Cardiac septum (tissue), 1 donor: ENCODE measurements around the gene TPM1. TPM values are rescaled to one million over a fixed set of nuclear protein-coding genes. Genes with fewer than 3 reads are reported as not detected.

Experiments
- DNase-seq: peaks from one replicate; pipeline ENCODE4 v3.0.0-alpha.2; 2020; ENCODE audit warnings: low spot score
- intact Hi-C: fragments of 100-400 bp; cut with DNase I; formaldehyde crosslinking; loops from one replicate; pipeline ENCODE4 v1.14.0; 2022
- total RNA-seq: library from RNA; stranded (reverse); fragmentation: NEBNext Ultra II Directional; extraction: Animal tissue kit (Norgen Biotek cat#: 25700); gene quantifications from one replicate; pipeline ENCODE4 v1.2.1, GENCODE V29; 2021
- donor health status: DM: no; HTN: no; CAD: no.

The TPM1 gene
- total RNA-seq, 1 donor from 2014 or later, result 14,297 TPM

GRCh38 chr15:63037976-63038720, 4.4 kb upstream of the TPM1 start:
- no peak for DNase-seq
- intact Hi-C loops, result no loop called here

- no peak for DNase-seq
- intact Hi-C loops, result no loop called here
These were observed 3.4 kb upstream of the TPM1 start for GRCh38 chr15:63038926-63039673.

DNA sequence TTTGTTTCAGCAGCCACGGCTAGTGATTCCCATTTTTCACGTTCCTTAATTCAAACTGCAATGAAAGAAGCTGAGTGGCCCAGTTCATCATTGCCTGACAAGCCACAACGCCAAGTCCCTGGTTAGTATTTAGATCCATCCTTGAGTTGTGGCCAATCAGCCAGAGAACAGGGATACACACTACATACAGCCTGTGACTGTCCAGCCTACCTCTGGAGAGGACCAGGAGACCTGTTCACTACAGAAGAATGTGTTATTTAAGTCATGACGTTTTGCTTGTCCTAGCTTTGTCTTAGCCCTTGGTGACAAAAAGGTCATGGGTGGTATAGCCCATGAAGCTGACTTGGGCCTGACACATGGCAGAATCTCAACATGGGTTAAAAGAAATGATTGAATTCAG, 2.7 kb upstream of the TPM1 start:
- intact Hi-C loops, result loop anchor here (2.0 to 10.0 kb wide), 4 partner anchors 43 to 235 kb away; partner anchors contain the start of gene APH1B
- no peak for DNase-seq

GRCh38 chr15:63040509-63040908, 2.0 kb upstream of the TPM1 start:
- intact Hi-C loops, result loop anchor here (2.0 to 10.0 kb wide), 4 partner anchors 43 to 234 kb away; partner anchors contain the start of gene APH1B
- DNase-seq, result no peak

- DNase-seq, result no peak
- intact Hi-C loops, result loop anchor here (2.0 to 10.0 kb wide), 4 partner anchors 44 to 234 kb away; partner anchors contain the start of gene APH1B
These were observed 1.6 kb upstream of the TPM1 start for GRCh38 chr15:63040954-63041353.

GRCh38 chr15:63041402-63041973, 1.1 kb upstream of the TPM1 start:
- intact Hi-C loops, result loop anchor here (2.0 to 10.0 kb wide), 4 partner anchors 44 to 233 kb away; partner anchors contain the start of gene APH1B
- no peak for DNase-seq

- DNase-seq, result no peak
- intact Hi-C loops, result loop anchor here (2.0 to 10.0 kb wide), 5 partner anchors 46 to 260 kb away; partner anchors contain the start of gene APH1B
These were observed 359 bp downstream of the TPM1 start for GRCh38 chr15:63042877-63043334.

- intact Hi-C loops, result loop anchor here (2.0 to 10.0 kb wide), 5 partner anchors 46 to 261 kb away; partner anchors contain the start of gene APH1B
- DNase-seq, result peak; percentile 79
These were observed 959 bp downstream of the TPM1 start for GRCh38 chr15:63043335-63044076.

DNA sequence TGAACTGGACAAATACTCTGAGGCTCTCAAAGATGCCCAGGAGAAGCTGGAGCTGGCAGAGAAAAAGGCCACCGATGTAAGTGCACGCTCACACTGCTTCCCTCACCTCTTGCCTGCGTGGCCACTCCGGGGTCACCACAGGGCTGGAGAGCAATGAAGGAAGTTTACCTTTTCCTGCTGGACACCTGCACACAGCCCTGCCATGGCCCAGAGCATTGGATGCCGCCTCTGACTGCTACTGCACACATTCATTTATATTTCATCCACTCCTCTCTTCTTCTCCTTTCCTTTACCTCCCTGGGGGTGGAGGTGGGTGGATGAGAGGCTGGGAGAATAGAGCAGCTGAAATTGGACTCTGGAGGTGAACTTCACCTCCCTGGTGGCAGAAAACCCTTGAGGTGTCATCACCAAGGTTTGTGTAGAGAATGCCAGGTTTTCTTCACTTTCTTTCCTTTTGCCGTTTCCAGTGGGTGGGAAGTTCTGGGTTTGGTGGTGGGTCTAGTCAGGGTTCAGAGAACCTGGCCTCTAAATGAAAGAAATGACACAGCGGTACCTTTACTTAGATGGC, 1.6 kb downstream of the TPM1 start:
- intact Hi-C loops, result loop anchor here (5.0 to 10.0 kb wide), 3 partner anchors 47 to 231 kb away; partner anchors contain the start of gene APH1B
- DNase-seq, result no peak

DNA sequence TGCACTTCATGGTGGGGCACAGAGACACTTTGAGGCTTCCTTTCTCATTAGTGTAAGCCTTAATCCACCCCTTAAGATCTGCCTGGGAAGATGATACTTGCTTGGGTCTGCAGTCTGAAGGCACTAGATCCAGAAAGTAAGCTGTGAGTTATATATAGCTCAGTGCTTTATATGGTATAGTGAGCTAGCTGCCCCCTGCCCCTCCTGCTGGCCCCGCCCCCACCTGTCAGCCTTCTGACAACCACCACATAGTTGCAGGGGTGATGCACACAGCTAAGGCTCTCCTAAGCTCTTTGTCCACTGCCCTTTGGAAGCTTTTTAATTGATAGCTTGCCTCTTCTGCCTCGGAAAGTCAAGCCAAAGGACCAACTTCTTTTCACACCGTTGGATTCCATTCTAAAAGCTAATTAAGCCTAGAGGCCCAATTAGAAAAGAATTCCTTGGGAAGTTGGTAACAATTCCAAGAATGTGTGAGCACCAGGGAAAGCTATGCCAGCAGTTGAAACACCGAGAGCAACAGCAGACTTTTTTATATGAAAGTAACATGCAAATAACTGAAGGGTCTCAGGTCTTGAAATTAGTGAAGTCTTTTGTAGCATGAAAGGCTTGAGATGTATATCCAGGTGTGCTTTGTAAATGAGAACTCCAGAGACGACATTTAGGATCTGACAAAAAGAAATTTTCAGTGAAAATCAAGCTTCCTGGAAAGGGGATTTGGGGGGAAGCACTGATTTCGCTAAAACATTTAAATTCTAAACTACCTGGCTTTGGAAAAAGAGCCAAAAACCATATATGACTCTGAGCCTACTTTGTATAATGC, 2.3 kb downstream of the TPM1 start:
- no peak for DNase-seq
- intact Hi-C loops, result loop anchor here (5.0 to 10.0 kb wide), 3 partner anchors 48 to 230 kb away; partner anchors contain the start of gene APH1B

GRCh38 chr15:63045465-63045840, 2.9 kb downstream of the TPM1 start:
- intact Hi-C loops, result loop anchor here (10.0 kb wide), 1 partner anchor 229 kb away; the partner anchor contains the start of gene APH1B
- DNase-seq, result no peak

- intact Hi-C loops, result loop anchor here (10.0 kb wide), 1 partner anchor 229 kb away; the partner anchor contains the start of gene APH1B
These were observed 3.3 kb downstream of the TPM1 start for GRCh38 chr15:63045879-63046278.

GRCh38 chr15:63046917-63047760, 4.6 kb downstream of the TPM1 start:
- intact Hi-C loops, result loop anchor here (10.0 kb wide), 1 partner anchor 228 kb away; the partner anchor contains the start of gene APH1B
- no peak for DNase-seq

More at GRCh38 chr15:63045879-63046278, 3.3 kb downstream of the TPM1 start:
- DNase-seq, result no peak

DNA sequence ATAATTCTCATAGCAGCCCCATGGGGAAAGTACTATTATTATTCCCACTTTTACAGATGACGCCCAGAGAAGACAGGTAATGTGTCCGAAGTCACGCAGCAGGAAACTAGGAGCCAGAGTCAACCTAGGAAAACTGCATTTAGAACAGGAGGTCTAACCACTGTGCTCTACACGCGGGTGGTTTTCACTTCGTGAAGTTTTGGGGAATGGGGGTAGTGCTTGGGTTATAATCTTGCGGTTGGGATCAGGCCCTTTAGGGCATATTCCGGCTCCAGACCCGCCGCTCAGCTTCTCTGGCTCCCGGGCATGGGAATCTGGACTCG, 5.2 kb downstream of the TPM1 start:
- no peak for DNase-seq
- intact Hi-C loops, result loop anchor here (2.0 to 10.0 kb wide), 2 partner anchors 45 to 227 kb away; partner anchors contain the start of gene APH1B

DNA sequence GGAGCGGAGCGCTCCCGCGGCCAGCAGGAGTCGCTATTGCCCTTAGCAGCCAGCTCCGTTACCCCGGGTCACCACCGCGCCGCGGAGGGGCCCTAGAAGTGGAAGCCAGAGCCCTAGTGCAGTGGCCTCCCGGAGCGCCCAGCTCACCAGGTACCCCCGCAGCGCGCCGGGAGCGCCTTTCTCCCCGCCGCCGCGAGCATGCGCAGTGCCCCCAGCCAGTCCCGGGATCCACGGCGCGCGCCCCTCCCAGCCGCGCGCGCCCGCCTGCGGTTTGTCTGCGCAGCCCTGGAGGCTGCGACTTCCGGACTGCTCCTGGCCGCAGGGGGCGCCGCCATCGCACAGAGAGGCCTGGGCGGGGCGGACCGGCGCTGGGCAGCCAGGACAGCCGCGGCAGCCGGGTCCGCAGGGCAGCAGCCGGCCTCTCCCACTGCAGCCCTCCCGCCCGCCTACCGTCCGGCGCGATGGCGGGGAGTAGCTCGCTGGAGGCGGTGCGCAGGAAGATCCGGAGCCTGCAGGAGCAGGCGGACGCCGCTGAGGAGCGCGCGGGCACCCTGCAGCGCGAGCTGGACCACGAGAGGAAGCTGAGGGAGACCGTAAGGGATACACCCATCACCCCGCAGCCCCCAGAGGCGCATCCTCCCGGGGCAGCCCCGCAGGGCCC, 5.7 kb downstream of the TPM1 start:
- DNase-seq, result peak; percentile 96
- intact Hi-C loops, result loop anchor here (2.0 to 10.0 kb wide), 2 partner anchors 45 to 227 kb away; partner anchors contain the start of gene APH1B
